Effector CD4-positive, alpha-beta T cell (primary cell): ENCODE data around the gene ZNF775.

Experiments
- DNase-seq: peaks from one replicate; pipeline ENCODE4 v3.0.0-alpha.2; 2020

ZNF775 gene

DNA sequence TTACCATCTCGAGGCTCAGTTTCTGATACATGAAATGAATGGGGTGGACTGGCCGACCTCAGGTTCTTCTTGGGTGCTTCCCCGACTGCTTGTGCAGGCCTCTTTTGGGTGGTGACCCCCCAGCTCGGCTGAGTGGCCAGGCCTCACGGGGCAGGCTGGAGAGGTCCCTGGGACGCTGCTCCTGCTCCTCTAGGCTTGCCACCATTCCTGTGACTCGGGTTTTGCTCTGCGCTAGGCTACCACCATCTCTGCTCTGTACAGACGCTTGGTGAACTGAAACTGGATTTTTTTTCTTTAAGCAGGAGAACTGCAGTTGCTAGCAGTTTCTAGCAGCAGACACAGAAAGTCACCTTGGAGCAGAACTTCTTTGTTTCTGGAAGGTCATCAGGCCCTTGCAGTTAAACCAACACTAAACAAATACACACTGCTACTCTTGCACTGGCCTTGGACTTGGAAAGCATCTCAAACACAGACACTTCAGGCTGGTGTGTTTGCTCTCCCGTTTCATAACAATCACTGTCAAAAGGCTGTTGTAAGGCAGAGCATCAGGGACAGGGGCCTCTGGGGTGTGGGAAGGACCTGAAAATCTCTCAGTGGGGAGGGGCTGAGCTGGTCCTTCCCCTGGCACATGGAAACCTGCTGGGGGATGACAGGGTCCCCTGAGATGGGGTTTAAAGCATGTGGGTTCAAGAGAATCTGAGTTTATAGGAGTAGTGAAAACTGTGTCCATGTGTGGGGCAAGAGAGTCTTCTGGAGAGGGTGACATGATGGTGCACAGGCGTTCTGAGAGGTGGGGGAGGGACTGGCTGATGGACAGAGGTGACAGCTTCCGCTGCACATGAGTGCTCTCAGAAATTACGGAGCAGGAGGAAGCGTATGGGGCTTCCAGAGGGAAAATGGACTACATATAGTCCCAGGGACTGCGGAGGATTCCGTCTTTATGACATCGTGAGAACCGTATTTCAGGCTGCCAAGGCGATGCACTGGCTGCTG, 36.3 kb downstream of the ZNF775 start:
- DNase-seq = no peak

GRCh38 chr7:150417239-150417638, 38.1 kb downstream of the ZNF775 start:
- no peak for DNase-seq

DNA sequence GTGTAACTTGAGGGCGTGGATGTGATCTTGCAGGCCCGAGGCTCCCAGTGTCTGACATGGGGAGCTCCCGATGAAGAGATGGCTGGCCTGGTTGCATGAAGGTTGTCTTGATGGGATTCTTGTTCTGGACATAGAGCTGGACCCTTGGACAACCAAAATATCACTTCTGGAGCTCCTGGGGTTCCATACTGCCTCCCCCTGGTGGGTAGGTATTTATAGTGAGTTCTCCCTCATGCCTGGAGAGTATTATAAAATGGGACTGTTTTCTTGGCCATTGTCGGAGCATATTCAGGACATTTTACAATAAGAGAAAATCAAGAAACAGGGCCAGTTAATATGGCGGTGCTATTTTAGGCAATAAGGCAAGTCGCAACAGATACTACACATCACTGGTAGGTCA, 38.7 kb downstream of the ZNF775 start:
- DNase-seq = no peak

DNA sequence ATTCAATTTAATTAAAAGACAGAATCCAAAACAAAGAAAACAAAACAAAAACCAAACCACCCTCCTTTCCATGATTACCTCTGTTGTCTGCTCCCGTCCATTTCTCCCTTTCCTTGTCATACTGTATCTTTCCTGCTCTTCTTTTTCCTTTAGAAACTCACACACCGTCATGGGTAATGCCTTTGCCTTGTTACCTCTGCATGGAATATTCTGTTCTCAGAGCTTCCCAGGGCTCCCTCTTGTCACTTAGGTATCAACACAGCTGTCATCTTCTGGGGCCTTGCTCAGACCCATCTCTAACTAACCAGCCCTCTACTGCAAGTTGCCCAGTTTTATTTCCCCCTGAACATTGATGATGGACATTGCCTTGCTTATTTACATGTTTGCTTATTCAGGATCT, 41.1 kb downstream of the ZNF775 start:
- no peak for DNase-seq

GRCh38 chr7:150420987-150421674, 42.0 kb downstream of the ZNF775 start:
- peak; percentile 82 for DNase-seq

GRCh38 chr7:150421831-150422230, 42.7 kb downstream of the ZNF775 start:
- no peak for DNase-seq

DNA sequence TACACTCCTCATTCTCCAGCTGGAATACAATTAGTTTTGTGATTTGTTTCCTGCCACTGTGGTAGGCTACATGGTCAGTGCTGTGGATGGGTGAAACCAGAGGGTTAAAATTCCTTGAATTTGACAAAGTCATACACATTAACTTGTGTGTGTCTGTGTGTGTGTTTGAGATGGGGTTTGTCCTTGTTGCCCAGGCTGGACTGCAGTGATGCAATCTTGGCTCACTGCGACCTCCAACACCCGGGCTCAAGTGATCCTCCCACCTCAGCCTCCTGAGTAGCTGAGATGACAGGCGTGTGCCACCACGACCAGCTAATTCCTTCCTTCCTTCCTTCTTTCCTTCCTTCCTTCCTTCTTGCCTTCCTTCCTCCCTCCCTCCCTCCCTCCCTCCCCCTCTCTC, 46.5 kb downstream of the ZNF775 start:
- DNase-seq = no peak

DNA sequence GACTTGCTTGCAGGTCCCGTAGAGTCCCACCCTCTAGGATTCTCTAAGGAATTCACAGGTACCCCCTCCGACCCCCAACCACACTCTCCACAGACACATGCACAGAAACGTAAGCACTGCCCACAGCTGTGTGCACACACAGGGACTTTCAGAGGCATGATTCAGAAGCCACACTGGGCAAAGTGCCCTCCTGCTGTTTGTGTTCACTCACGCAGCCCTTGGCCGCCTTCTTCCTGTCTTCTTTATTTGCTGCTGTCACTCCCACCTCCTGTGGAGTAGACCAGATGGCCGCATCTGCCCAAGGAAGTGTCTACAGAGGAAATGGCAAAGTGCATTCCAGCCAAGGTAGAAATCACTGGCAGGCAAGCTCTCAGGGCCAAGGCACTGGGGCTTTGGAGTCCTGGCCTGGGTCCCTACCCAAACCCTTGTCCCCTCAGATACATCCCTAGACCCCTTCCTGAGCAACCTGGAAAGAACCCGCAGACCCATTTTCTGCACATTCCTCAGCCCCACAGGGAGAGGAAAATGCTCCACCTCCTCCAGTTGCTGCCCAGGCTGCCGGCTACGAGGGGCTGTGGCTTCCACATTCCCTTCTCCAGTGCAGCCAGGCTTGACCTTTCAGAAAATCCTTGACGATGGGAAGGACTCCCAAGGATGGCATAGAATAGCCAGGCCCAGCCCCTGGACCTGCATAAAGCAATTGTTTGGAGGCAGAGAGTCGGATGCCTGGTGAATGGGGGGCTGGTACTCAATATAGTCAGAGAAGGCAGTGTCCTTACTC, 49.7 kb downstream of the ZNF775 start:
- no peak for DNase-seq

DNA sequence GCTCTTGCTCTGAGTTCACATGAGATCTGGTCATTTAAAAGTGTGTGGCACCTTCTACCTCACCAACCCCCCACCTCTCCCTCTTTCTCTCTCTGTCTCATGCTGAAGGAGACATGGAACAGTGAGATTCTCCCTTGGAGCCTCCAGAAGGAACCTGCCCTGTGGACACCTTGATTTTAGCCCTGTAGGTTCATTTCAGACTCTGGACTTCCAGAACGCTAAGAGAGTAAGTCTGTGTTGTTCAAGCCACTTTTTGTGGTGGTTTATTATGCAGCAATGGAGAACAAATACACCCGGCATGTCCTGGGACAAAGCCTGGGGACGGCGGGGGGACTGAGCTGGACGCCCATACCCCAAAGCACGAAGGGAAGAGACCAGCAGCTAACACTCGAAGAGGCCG, 50.6 kb downstream of the ZNF775 start:
- no peak for DNase-seq

DNA sequence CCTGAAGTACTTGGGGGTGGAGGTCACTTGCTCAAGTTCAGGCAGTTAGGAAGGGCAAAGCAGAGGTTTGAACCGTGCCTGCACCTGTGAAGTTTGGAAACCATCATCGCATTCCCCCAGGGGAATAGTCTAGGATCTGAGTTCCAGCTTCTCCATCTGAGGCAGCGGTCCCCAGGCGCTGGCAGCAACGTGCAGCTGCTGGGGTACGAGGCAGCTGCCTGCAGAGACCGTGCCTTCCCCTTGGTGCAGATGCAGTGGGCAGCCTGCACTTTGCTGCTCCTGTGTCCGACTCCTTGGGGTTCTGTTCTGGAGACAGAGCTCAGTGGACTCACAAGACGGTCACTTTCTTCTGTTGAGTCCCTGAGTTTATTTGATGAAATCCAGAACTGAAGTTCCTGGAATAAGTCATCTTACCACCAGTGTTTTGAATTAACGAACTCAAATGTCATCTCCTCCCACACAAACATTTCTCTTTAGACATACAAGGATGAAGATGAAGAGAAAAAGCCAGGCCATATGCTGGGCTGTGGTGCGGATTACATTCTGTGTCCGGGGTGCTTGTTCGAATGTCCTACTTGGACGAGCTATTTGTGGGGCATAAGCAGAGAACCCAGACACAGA, 51.4 kb downstream of the ZNF775 start:
- no peak for DNase-seq

GRCh38 chr7:150431839-150432658, 52.9 kb downstream of the ZNF775 start:
- no peak for DNase-seq

GRCh38 chr7:150432915-150433892, 54.1 kb downstream of the ZNF775 start:
- no peak for DNase-seq

DNA sequence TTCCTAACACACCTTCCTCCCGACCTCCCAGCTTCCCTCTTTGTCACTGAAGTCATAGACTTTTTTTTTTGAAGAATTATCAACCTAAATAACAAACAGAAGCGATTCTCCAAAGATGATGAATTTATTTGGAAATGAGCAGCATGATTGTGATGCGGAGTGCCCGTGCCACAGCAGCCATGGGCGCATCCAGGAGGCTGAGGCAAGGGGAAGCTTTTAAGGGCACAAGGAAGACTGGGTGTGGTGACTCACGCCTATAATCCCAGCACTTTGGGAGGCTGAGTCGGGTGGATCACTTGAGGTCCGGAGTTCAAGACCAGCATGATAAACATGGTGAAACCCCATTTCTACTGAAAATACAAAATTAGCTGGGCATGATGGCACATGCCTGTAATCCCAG, 55.1 kb downstream of the ZNF775 start:
- DNase-seq = no peak

GRCh38 chr7:150435047-150435389, 55.9 kb downstream of the ZNF775 start:
- DNase-seq = no peak

DNA sequence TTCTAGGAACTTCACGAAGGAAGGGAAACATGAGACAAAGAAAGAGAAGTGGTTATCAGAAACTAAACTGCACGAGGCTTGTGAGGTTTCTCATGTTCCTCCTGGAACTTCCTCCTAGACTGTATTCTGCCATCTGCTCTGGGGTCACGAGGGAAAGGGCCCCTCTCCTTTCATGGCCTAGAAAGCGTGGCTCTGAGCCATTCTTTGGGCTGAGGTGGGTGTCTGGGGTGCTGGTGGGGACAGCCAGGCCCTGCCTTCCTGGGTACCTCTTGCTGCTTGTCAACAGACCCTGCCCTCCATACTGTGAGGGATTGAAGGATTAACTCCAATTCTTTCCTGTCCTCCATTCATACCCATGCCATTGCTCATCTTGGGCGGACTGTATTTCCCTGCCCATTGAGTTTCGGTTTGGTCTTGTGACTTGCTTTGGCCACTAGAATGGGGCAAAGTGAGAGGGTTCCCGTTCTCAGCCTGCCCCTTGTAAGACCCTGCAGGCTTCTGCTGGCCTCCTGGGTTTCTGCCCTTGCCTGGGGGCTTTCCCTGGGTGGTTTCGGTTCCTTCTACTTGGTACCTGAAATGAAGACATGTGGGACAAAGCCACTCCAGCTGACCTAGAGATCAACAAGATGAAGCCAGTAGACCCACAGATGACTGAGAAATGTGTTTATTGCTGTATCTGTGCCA, 56.4 kb downstream of the ZNF775 start:
- no peak for DNase-seq

DNA sequence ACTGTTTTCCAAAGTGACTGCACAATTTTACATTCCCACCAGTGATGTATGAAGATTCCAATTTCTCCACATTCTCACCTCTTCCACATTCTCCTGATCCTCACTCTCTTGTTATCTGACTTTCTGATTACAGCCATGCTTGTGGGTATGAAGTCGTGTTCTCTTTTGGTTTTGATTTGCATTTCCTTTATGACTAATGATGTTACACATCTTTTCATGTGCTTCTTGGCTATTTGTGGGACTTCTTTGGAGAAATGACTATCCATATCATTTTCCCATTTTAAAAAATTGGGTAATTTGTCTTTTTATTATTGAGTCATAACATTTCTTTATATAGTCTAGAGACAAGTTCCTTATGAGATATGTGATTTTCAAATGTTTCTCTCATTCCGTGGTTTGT, 60.8 kb downstream of the ZNF775 start:
- DNase-seq = no peak

GRCh38 chr7:150441524-150441923, 62.4 kb downstream of the ZNF775 start:
- no peak for DNase-seq

- DNase-seq = no peak
Measured at GRCh38 chr7:150442811-150443210, 63.7 kb downstream of the ZNF775 start.

DNA sequence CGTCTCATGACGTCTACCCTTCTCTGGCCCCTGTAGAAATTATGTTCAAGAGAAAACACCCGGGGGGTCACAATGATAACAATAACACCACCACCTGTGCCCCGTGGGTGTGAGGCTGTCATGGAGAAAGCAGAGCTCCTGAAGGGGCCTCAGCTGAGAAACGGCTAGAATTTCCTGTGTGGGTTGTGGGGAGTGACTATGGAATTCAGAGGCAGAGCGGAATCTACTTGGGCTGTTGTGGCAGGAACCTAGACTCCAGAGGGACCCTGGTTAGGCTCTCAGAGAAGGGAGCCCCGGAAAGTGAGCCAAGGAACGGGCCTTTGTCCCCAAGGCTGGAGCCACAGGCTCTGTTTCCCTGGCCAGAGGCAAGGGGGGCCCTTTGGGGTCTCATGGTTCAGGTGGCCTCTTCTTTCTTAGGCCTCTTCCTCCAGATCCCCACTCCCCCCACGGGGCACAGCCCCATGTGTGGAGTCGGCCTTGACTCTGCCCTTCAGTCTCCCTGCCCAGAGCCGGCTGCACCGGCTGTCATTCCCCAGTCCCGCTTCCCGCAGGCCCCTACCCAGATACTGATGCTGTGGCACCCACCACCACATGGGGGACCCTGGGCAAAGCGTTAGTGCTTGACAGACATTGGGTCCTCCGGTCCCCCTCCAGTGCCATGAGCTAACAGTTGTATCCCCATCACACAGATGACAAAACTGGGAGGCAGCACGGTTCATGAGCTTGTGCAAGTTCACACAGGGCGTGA, 64.8 kb downstream of the ZNF775 start:
- no peak for DNase-seq
